Memory B cell (primary cell): ENCODE measurements around the gene SCN4A.
A peak's percentile ranks its signal among the peaks of the same experiment; 100 is the strongest.

Source experiments
- ATAC-seq: fragments of 150-1000 bp; cut with Tn5 transposase; 2 replicates; pipeline ENCODE4 v1.10.0; 2021; ENCODE audit warnings: low read depth, mild to moderate bottlenecking, moderate library complexity
- DNase-seq, 2 donors: peaks; one replicate each; pipeline ENCODE4 v3.0.0; 2022; ENCODE audit warnings: low spot score in 2 of 2
- H3K27ac Mint-ChIP-seq: one replicate; pipeline ENCODE4 v1.8.0; 2022; ENCODE audit warnings: mild to moderate bottlenecking, moderate library complexity, mixed read lengths
- H3K27me3 Mint-ChIP-seq: one replicate; pipeline ENCODE4 v1.8.0; 2022; ENCODE audit warnings: mixed read lengths
- H3K36me3 Mint-ChIP-seq: one replicate; pipeline ENCODE4 v1.8.0; 2022; ENCODE audit warnings: mild to moderate bottlenecking, mixed read lengths
- H3K4me1 Mint-ChIP-seq: one replicate; pipeline ENCODE4 v1.8.0; 2022; ENCODE audit warnings: mixed read lengths
- H3K4me3 Mint-ChIP-seq: one replicate; pipeline ENCODE4 v1.8.0; 2022; ENCODE audit warnings: mild to moderate bottlenecking, moderate library complexity, mixed read lengths
- H3K9me3 Mint-ChIP-seq: one replicate; pipeline ENCODE4 v1.8.0; 2022; ENCODE audit warnings: mixed read lengths

SCN4A gene

GRCh38 chr17:63996430-63997182, 23.9 kb upstream of the SCN4A start:
- H3K27me3 Mint-ChIP-seq: peaks cover 21% of the 10 kb centered on the region
- DNase-seq: no peak

GRCh38 chr17:63995626-63996025, 22.9 kb upstream of the SCN4A start:
- peaks cover 40% of the 10 kb centered on the region for H3K4me1 Mint-ChIP-seq
- peaks cover 23% of the 10 kb centered on the region for H3K27me3 Mint-ChIP-seq
- DNase-seq (no peak), ATAC-seq (no peak)
- H3K27ac Mint-ChIP-seq: no peak overlapping the region
- no peak overlapping the region for H3K4me3 Mint-ChIP-seq
- H3K36me3 Mint-ChIP-seq: no peaks in the 10 kb centered on the region
- H3K9me3 Mint-ChIP-seq: no peaks in the 10 kb centered on the region

More at GRCh38 chr17:63996430-63997182, 23.9 kb upstream of the SCN4A start:
- Mint-ChIP-seq H3K9me3 (no peaks in the 10 kb centered on the region), H3K36me3 (no peaks in the 10 kb centered on the region), H3K4me1 (peaks cover 34% of the 10 kb centered on the region), H3K4me3 (peak overlapping the region; percentile 93), H3K27ac (no peak overlapping the region)
- ATAC-seq: no peak

- no peak overlapping the region for H3K27ac Mint-ChIP-seq
- H3K36me3 Mint-ChIP-seq: no peaks in the 10 kb centered on the region
- H3K9me3 Mint-ChIP-seq: no peaks in the 10 kb centered on the region
- H3K27me3 Mint-ChIP-seq: peaks cover 15% of the 10 kb centered on the region
- no peak for DNase-seq
- ATAC-seq: peak; percentile 45
- H3K4me1 Mint-ChIP-seq: peaks cover 42% of the 10 kb centered on the region
- H3K4me3 Mint-ChIP-seq: no peak overlapping the region
Measured at GRCh38 chr17:63993368-63993985, 20.8 kb upstream of the SCN4A start.

GRCh38 chr17:63991611-63992010, 18.9 kb upstream of the SCN4A start:
- Mint-ChIP-seq H3K27ac (no peak overlapping the region), H3K27me3 (peaks cover 13% of the 10 kb centered on the region), H3K4me1 (peaks cover 34% of the 10 kb centered on the region), H3K36me3 (no peaks in the 10 kb centered on the region), H3K9me3 (no peaks in the 10 kb centered on the region), H3K4me3 (peak overlapping the region; percentile 17)
- DNase-seq: no peak
- no peak for ATAC-seq

GRCh38 chr17:63989622-63990345, 17.1 kb upstream of the SCN4A start:
- Mint-ChIP-seq H3K27ac (no peak overlapping the region), H3K27me3 (peaks cover 13% of the 10 kb centered on the region), H3K36me3 (no peaks in the 10 kb centered on the region), H3K9me3 (no peaks in the 10 kb centered on the region), H3K4me1 (peaks cover 42% of the 10 kb centered on the region), H3K4me3 (no peak overlapping the region)
- DNase-seq (no peak), ATAC-seq (no peak)

- Mint-ChIP-seq H3K27me3 (peaks cover 13% of the 10 kb centered on the region), H3K27ac (no peak overlapping the region), H3K9me3 (no peaks in the 10 kb centered on the region), H3K36me3 (no peaks in the 10 kb centered on the region), H3K4me1 (peaks cover 42% of the 10 kb centered on the region), H3K4me3 (peak overlapping the region; percentile 27)
- no peak for ATAC-seq
- no peak for DNase-seq
Measured at GRCh38 chr17:63988741-63989621, 16.3 kb upstream of the SCN4A start.

- no peaks in the 10 kb centered on the region for H3K36me3 Mint-ChIP-seq
- H3K4me3 Mint-ChIP-seq: no peak overlapping the region
- H3K4me1 Mint-ChIP-seq: peaks cover 36% of the 10 kb centered on the region
- H3K27ac Mint-ChIP-seq: no peak overlapping the region
- no peaks in the 10 kb centered on the region for H3K9me3 Mint-ChIP-seq
- DNase-seq (no peak), ATAC-seq (no peak)
- H3K27me3 Mint-ChIP-seq: peaks cover 13% of the 10 kb centered on the region
Measured at GRCh38 chr17:63988127-63988478, 15.4 kb upstream of the SCN4A start.

- Mint-ChIP-seq H3K36me3 (peaks cover 4% of the 10 kb centered on the region), H3K27me3 (peaks cover 10% of the 10 kb centered on the region), H3K4me3 (no peak overlapping the region), H3K27ac (no peak overlapping the region), H3K4me1 (peaks cover 32% of the 10 kb centered on the region), H3K9me3 (peaks cover 3% of the 10 kb centered on the region)
- no peak for DNase-seq
- no peak for ATAC-seq
Measured at GRCh38 chr17:63987221-63988126, 14.8 kb upstream of the SCN4A start.

GRCh38 chr17:63986821-63987220, 14.1 kb upstream of the SCN4A start:
- H3K27ac Mint-ChIP-seq: no peak overlapping the region
- H3K4me1 Mint-ChIP-seq: peaks cover 27% of the 10 kb centered on the region
- ATAC-seq: no peak
- peaks cover 6% of the 10 kb centered on the region for H3K27me3 Mint-ChIP-seq
- peaks cover 6% of the 10 kb centered on the region for H3K9me3 Mint-ChIP-seq
- no peak overlapping the region for H3K4me3 Mint-ChIP-seq
- DNase-seq: no peak
- peaks cover 4% of the 10 kb centered on the region for H3K36me3 Mint-ChIP-seq

GRCh38 chr17:63985387-63986140, 12.8 kb upstream of the SCN4A start:
- peaks cover 6% of the 10 kb centered on the region for H3K9me3 Mint-ChIP-seq
- no peak overlapping the region for H3K27ac Mint-ChIP-seq
- no peak overlapping the region for H3K4me3 Mint-ChIP-seq
- H3K27me3 Mint-ChIP-seq: peaks cover 3% of the 10 kb centered on the region
- H3K4me1 Mint-ChIP-seq: peaks cover 19% of the 10 kb centered on the region
- DNase-seq (no peak), ATAC-seq (no peak)
- peaks cover 4% of the 10 kb centered on the region for H3K36me3 Mint-ChIP-seq

GRCh38 chr17:63984651-63985386, 12.1 kb upstream of the SCN4A start:
- Mint-ChIP-seq H3K4me3 (no peak overlapping the region), H3K9me3 (peaks cover 6% of the 10 kb centered on the region), H3K27me3 (peaks cover 3% of the 10 kb centered on the region), H3K27ac (no peak overlapping the region), H3K36me3 (peaks cover 4% of the 10 kb centered on the region), H3K4me1 (peaks cover 14% of the 10 kb centered on the region)
- ATAC-seq: peak; percentile 56
- no peak for DNase-seq

GRCh38 chr17:63984236-63984635, 11.5 kb upstream of the SCN4A start:
- DNase-seq (no peak), ATAC-seq (no peak)
- no peak overlapping the region for H3K27ac Mint-ChIP-seq
- no peak overlapping the region for H3K4me3 Mint-ChIP-seq
- H3K4me1 Mint-ChIP-seq: peaks cover 11% of the 10 kb centered on the region
- H3K36me3 Mint-ChIP-seq: peaks cover 4% of the 10 kb centered on the region
- no peaks in the 10 kb centered on the region for H3K27me3 Mint-ChIP-seq
- peaks cover 6% of the 10 kb centered on the region for H3K9me3 Mint-ChIP-seq
